ENCODE measurements around the gene PLEKHG4B. TPM values are rescaled to one million over a fixed set of nuclear protein-coding genes. Genes with fewer than 3 reads are reported as not detected.

Gene PLEKHG4B
- total and polyA plus RNA-seq, 2 of the 8 experiments (the other 6 are each of a cell fraction or from before 2014, with no cell fraction given): 31.1 to 43.6 TPM

- Histone ChIP-seq H3K27ac (ENCODE audit: low read depth, low read length) (no peak overlapping the region), H3K23me2 (ENCODE audit: low read depth, low read length) (no peaks in the 10 kb centered on the region; the same call in 1 of the 2 replicates), H3K79me2 (ENCODE audit: control insufficient read depth in 1 of 2, insufficient read depth in 2 of 2, low read length in 2 of 2) (peaks cover 0 to 61% of the 10 kb centered on the region in 2 experiments; a peak in 3 of 4 replicates), H3K18ac (ENCODE audit: extremely low read depth, low read length) (no peak overlapping the region), H4K5ac (ENCODE audit: insufficient read length, low read depth, low read length) (no peak overlapping the region), H4K8ac (ENCODE audit: extremely low read depth, insufficient read depth, low read length) (no peak overlapping the region), H2BK5ac (ENCODE audit: low read depth, low read length) (no peak overlapping the region), H3K23ac (ENCODE audit: insufficient read length) (no peak overlapping the region), H4K20me1 (replicated peaks in 1 of 2; ENCODE audit: control insufficient read depth in 1 of 2, insufficient read depth in 2 of 2, low read length in 2 of 2) (peaks cover 22 to 52% of the 10 kb centered on the region in 2 experiments), H2BK12ac (ENCODE audit: low read depth, low read length) (no peak overlapping the region), H2BK15ac (ENCODE audit: low read length) (no peak overlapping the region), H3K14ac (ENCODE audit: insufficient read length) (no peak overlapping the region), H2BK20ac (ENCODE audit: low read length) (no peak overlapping the region), H2AK5ac (ENCODE audit: low read depth, low read length) (no peak overlapping the region), H3K36me3 (ENCODE audit: control insufficient read depth in 2 of 4, insufficient read depth in 4 of 4, low read length in 3 of 4) (peaks cover 0 to 15% (median 2%) of the 10 kb centered on the region in 4 experiments; a peak in 5 of 8 replicates), H3K79me1 (ENCODE audit: low read depth, low read length) (peaks cover 30% of the 10 kb centered on the region), H3K4me3 (ENCODE audit: extremely low read depth in 1 of 4, insufficient read depth in 2 of 4, low read depth in 3 of 4, low read length in 4 of 4) (no peak overlapping the region), H3K27me3 (replicated peaks in 1 of 4; ENCODE audit: control insufficient read depth in 3 of 4, extremely low read depth in 1 of 4, insufficient read depth in 3 of 4, low read length in 3 of 4) (no peaks in the 10 kb centered on the region), H3K9ac (replicated peaks in 1 of 4; ENCODE audit: extremely low read depth in 1 of 4, low read depth in 3 of 4, low read length in 3 of 4) (no peak overlapping the region), H3K4me2 (ENCODE audit: insufficient read depth in 1 of 2, low read depth in 2 of 2, low read length in 2 of 2) (no peak overlapping the region), H3K4ac (replicated peaks; ENCODE audit: insufficient read length, low read depth, low read length) (no peak overlapping the region), H4K91ac (replicated peaks; ENCODE audit: insufficient read length, low read length) (no peak overlapping the region), H2BK120ac (replicated peaks; ENCODE audit: low read depth, low read length) (no peak overlapping the region), H3K56ac (replicated peaks; ENCODE audit: insufficient read length, low read depth, low read length) (no peak overlapping the region), H2AFZ (ENCODE audit: low read length) (no peak overlapping the region), H3K9me3 (ENCODE audit: insufficient read depth in 2 of 2, low read depth in 1 of 2, low read length in 1 of 2) (no peaks in the 10 kb centered on the region), H3K4me1 (replicated peaks in 1 of 4; ENCODE audit: control insufficient read depth in 3 of 4, insufficient read depth in 4 of 4, low read length in 3 of 4) (peaks cover 1 to 13% (median 6%) of the 10 kb centered on the region in 4 experiments; a peak in 6 of 7 replicates)
- WGBS, 2 experiments (ENCODE audit: extremely low coverage in 1 of 2, insufficient coverage in 1 of 2, insufficient read length in 1 of 2, insufficient replicate concordance in 2 of 2, low coverage in 1 of 2, low lambda C conversion rate in 2 of 2, missing lambda C conversion rate in 1 of 2): 83% methylated on average over 13 of the region's 13 CpGs; no CpG with 5 or more reads in 1 of the 2 experiments
- ChIA-PET CTCF (ENCODE audit: partially characterized antibody) (interaction anchor here (0.6 to 2.6 kb wide), 5 partner anchors 10 to 245 kb away, joined by 3 to 6 read pairs (median 3); no protein-coding TSS in a partner anchor), POLR2A (ENCODE audit: partially characterized antibody) (interaction anchor here (0.8 to 2.3 kb wide), 7 partner anchors 9 to 57 kb away, joined by 3 to 14 read pairs (median 4); partner anchors contain the start of gene PLEKHG4B)
- DNase-seq (ENCODE audit: low read depth in 1 of 2, low spot score in 2 of 2) (no peak), FAIRE-seq (no peak)
- no peak for TF ChIP-seq TAF1 (IDR thresholded peaks at IDR 0.05; ENCODE audit: low read depth, low read length)
- no peak for TF ChIP-seq EZH2 (IDR thresholded peaks at IDR 0.05; ENCODE audit: low read depth, low read length, severe bottlenecking)
- no peak for TF ChIP-seq TEAD4 (IDR thresholded peaks at IDR 0.05; ENCODE audit: low read depth, low read length)
- TF ChIP-seq HDAC2 (IDR thresholded peaks at IDR 0.05; ENCODE audit: borderline replicate concordance in 1 of 2, low read depth in 2 of 2, low read length in 2 of 2): no peak
- no peak for TF ChIP-seq SIX5 (IDR thresholded peaks at IDR 0.05; ENCODE audit: low read depth, low read length)
- TF ChIP-seq SP2 (IDR thresholded peaks at IDR 0.05; ENCODE audit: low read length): no peak
- TF ChIP-seq EP300 (IDR thresholded peaks at IDR 0.05; ENCODE audit: borderline replicate concordance in 1 of 2, low read depth in 2 of 2, low read length in 2 of 2): no peak
- TF ChIP-seq, protein P1, sequence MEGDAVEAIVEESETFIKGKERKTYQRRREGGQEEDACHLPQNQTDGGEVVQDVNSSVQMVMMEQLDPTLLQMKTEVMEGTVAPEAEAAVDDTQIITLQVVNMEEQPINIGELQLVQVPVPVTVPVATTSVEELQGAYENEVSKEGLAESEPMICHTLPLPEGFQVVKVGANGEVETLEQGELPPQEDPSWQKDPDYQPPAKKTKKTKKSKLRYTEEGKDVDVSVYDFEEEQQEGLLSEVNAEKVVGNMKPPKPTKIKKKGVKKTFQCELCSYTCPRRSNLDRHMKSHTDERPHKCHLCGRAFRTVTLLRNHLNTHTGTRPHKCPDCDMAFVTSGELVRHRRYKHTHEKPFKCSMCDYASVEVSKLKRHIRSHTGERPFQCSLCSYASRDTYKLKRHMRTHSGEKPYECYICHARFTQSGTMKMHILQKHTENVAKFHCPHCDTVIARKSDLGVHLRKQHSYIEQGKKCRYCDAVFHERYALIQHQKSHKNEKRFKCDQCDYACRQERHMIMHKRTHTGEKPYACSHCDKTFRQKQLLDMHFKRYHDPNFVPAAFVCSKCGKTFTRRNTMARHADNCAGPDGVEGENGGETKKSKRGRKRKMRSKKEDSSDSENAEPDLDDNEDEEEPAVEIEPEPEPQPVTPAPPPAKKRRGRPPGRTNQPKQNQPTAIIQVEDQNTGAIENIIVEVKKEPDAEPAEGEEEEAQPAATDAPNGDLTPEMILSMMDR (IDR thresholded peaks at IDR 0.05; ENCODE audit: control extremely low read depth in 1 of 3, insufficient read depth in 1 of 3, low read depth in 1 of 3, low read length in 3 of 3): no peak
- no peak for TF ChIP-seq SUZ12 (IDR thresholded peaks at IDR 0.05; ENCODE audit: low read length)
These were observed 13.6 kb downstream of the PLEKHG4B start for GRCh38 chr5:105504-106070.
